ENCODE results near the gene ITGB3BP. TPM values are rescaled to one million over a fixed set of nuclear protein-coding genes. Genes with fewer than 3 reads are reported as not detected.
"Not testable (repeated sequence)": the region's sequence is repeated elsewhere in the genome, so short reads cannot be mapped to it uniquely, and the experiment has no call there.

The ITGB3BP gene
- total RNA-seq, 1 experiment from 2014 or later = 31.0 TPM

DNA sequence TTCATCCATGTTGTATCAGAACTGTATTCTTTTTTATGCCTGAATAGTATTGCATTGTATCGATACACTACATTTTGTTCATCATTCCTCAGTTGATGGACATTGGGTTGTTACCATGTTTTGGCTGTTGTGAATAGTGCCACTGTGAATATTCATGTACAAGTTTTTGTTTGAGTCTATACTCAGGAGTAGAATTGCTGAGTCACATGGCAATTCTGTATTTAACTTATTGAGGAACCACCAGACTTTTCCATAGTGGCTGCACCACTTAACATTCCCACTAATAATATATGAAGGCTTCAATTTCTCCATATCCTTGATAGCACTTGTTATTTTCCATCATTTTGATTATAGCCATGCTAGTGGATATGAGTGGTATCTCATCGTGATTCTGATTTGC, 99.4 kb downstream of the ITGB3BP start:
- no peak for DNase-seq (ENCODE audit: low read depth)

DNA sequence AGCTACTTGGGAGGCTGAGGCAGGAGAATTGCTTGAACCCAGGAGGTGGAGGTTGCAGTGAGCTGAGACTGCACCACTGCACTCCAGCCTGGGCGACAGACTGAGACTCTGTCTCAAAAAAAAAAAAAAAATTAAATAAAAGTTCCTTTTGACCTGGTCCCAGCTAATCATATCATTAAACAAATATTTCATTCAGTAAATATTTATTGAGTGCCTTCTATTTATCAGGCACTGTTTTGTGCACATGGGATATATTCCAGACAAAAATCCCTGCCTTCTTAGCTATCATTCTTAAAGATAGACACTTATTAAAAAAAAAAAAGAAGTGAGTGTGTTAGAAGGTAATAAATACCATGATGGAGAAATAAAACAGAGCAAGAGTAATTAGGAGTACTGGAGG, 102.3 kb downstream of the ITGB3BP start:
- not testable (repeated sequence) for DNase-seq (ENCODE audit: low read depth)

DNA sequence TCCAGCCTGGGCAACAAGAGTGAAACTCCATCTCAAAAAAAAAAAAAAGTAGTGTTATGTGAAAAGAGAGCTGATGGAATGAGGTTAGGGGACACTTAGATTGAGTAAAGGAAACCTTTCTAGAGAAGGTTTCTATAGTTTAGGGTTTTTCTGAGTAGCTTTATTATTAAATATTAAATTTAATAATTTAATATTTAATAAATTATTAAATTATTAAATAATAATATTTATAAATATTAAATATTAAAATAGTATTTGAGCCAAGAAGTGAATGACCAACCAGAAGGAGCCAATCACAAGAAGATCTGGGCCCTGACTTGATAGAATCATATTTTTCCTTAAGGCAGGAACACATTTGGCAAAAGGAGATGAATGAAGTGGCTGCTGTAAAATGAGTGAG, 104.9 kb downstream of the ITGB3BP start:
- no peak for DNase-seq (ENCODE audit: low read depth)

DNA sequence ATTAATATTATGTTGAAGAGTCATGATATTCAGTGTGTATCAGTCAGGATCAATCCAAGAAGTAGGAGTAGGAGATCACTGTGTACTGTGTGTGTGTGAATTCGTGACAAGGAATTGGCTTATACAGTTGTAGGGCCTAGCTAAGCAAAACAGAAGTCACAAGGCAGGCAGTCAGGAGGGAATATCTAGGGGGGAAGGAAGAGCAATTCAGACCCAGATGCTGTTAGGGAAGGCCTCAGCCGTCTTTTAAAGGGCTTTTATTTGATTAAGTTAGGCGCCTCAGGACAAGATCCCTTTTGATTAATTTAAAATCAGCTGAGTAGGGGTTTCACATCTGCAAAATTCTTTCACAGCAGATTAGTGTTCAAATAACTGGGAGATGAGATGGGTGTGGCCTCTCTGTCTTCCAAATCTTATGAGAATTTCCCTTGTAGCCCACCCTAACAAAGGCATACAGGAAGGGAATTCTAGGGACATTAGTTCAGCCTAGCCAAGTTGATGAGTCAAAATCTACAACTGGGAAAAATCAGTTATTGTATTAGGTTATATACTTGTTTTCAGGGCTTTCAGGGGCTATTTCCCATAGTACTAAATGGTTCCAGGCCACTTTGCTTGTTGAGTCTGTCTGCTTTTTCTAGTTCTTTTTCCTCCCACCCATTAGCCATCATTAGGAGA, 108.2 kb downstream of the ITGB3BP start:
- no peak for DNase-seq (ENCODE audit: low read depth)

DNA sequence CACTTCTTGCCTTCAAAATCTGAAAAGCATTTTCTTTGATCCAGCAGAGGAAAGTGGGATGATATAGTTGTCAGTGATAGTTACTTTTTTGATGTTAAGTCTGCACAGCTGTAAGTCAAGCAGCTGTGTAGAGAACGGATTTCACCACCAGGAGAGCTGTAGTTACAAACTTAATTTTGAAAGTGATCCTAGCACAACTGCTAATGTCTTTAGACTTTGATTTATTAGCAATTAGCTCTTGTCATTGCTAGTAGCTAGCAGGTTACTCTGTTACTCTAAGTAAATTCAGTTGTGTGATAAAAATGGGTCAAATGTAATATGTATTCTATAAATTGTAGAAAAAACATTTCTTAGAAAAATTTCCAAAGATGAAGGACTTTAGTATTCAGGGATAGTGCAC, 109.6 kb downstream of the ITGB3BP start:
- DNase-seq (ENCODE audit: low read depth) = no peak

DNA sequence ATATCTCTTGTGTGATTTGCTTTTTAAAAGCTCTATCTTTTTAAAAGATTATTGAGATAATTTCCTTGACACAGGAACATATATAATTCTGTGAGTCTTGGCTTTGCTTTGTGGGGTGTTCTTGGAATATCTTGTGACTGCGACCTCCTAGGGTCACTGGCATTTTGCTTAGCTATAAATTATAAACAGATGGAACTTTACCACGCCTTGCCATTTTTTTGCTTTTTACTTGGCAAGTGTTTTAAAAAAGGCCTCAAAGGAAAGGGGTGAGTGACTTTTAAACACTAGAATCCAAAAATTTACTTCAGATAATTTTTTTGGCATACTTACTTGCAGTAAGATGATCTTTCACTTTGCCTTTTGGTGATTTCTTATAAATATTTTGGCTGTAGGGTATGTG, 112.0 kb downstream of the ITGB3BP start:
- DNase-seq (ENCODE audit: low read depth) = no peak

DNA sequence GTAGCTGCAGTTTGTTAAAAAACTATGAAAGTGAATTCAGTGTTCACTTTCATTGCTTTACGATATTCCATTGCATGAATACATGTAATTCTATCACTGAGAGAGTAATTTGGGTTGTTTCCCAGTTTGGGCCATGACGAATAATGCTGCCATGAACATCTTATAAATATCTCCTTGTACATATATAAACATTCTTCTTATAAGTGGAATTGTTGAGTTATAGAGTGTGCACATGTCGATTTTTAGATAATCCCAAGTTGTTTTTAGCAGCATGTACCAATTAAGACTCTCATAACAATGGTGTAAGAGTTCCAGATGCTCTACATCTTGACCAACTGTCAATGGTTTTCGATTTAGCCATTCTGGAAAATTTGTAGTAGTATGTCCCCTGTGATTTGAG, 114.7 kb downstream of the ITGB3BP start:
- no peak for DNase-seq (ENCODE audit: low read depth)

DNA sequence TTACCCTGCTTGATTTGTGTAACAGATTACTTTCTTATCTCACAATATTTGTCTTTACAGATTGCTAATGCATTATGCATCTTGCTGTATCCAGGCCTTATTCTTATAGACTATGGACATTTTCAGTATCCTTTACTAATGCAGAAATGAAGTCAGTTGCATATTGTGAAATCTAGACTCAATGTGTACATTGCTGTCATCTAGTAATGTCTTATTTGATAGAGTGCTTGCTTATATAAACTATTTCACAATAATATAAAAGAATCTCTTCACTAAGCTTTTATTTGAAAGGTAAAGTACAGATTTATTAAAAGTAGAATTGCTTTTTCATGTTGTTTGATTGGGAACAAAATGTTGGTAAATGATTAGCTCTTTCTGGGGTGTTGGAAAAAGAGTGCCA, 116.0 kb downstream of the ITGB3BP start:
- no peak for DNase-seq (ENCODE audit: low read depth)

DNA sequence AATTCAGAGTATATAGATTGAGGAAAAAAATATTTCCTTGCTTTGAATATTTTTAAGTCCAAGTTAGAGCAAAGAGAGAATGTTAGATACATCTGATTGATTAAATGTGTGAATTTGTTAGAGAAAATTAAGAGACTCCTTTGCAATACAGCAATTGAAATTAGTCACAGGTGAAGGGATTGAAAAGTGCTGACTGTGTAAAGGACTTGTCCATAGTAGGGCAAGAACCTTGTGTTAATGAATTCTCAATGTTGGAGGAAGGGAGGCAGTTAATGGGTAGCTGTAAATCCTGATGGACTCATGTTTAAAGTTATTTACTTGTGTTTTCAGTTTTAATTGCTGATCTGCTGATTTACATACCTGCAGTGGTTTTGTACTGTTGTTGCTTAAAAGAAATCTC, 117.0 kb downstream of the ITGB3BP start:
- DNase-seq (ENCODE audit: low read depth) = no peak

DNA sequence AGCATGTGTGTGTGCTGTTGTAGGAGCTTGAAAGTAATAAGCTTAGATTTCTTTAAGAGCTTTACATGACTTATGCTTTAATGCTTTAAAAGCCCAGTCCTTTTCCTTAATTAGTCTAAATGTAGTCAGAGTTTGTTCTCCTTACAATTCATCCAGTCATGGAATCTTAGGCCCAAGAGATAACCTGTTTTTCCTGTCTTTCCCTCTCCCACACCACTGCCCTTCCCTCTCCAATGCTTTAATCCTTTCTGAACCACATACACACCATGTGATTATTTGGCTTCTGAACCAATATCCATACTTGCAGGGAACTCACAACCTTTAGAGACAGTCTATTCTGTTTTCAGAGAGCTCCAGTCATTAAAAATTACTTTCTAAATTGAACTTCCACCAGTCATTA, 118.0 kb downstream of the ITGB3BP start:
- DNase-seq (ENCODE audit: low read depth) = no peak

DNA sequence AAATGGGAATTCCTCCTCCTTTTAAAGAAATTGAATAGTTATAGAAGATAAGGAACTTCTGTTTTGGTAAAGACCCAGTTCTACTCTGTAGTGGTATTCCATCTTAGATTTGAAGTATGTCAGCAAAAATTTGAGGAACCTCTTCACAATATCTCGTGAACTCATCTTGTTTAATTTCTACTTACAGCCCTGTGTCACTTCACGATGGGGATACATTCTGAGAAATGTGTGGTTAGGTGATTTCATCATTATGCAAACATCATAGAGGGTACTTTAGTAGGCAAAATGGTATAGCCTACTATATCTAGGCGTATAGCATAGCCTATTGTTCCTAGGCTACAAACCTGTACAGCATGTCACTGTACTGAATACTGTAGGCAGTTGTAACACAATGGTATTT, 119.6 kb downstream of the ITGB3BP start:
- no peak for DNase-seq (ENCODE audit: low read depth)

DNA sequence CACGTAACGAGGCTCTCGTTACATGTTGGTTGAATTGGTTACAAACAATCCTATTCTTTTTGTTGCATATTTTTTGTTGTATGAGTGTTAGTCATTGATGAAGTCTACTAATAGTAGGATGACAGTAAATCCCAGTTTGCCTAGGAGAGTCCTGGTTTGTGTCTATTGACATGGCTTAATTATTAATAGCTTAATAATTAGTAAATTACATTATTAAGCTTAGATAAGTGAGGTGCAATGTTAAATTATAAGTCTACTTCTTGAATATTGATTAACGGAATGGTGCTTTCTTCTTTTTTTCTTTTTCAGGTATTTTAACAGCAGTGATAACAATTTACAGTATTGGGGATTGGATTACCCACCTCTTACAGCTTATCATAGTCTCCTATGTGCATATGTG, 121.1 kb downstream of the ITGB3BP start:
- no peak for DNase-seq (ENCODE audit: low read depth)

Small RNA genes within 50 kb of the gene (small RNA-seq; reads per million reads assigned to genes)
- not detected for gene RF02105
- gene RF02106 = not detected
- gene RF02107 = not detected
- not detected for gene RF02108
- gene RF02109 = not detected
- not detected for gene RF02110
- gene RN7SL488P = not detected
- not detected for gene RNU7-123P

Other genes with a start within 250 kb of the ITGB3BP start
- 0.05 TPM in 1 of 2 replicates, not detected in the other for gene FOXD3, start 200.7 kb downstream of the ITGB3BP start, total RNA-seq (2014; rRNA removed; shearing (Covaris generic))
- 10.3 and 16.0 TPM in 2 replicates for gene ALG6, start 155.6 kb downstream of the ITGB3BP start, total RNA-seq (2014; rRNA removed; shearing (Covaris generic))
- gene EFCAB7, start 300 bp upstream of the ITGB3BP start, total RNA-seq (2014; rRNA removed; shearing (Covaris generic)) = 2.5 and 2.6 TPM in 2 replicates
- gene PGM1, start 70.2 kb upstream of the ITGB3BP start, total RNA-seq (2014; rRNA removed; shearing (Covaris generic)) = 31.9 and 34.4 TPM in 2 replicates